H9 (cell line): ENCODE measurements around the gene VTCN1. TPM values are rescaled to one million over a fixed set of nuclear protein-coding genes. Genes with fewer than 3 reads are reported as not detected.

Experiments used
- DNase-seq: peaks from one replicate; pipeline ENCODE4 v3.0.0-alpha.2; 2017
- H2AFZ ChIP-seq: one replicate; pipeline ENCODE4 v1.6.1; 2013; ENCODE audit warnings: mild to moderate bottlenecking, low read length, control low read depth, moderate library complexity
- H2AK5ac ChIP-seq: 2 replicates; pipeline ENCODE4 v1.6.1; 2013; ENCODE audit warnings: low read length, control low read depth, mixed read lengths; ENCODE audit not compliant: insufficient read length
- H2BK120ac ChIP-seq: one replicate; pipeline ENCODE4 v1.6.1; 2013; ENCODE audit warnings: low read depth, mild to moderate bottlenecking, low read length, control low read depth, inconsistent platforms; ENCODE audit not compliant: poor library complexity, severe bottlenecking
- H2BK12ac ChIP-seq: 2 replicates; pipeline ENCODE4 v1.6.1; 2013; ENCODE audit warnings: low read length, control low read depth, mixed read lengths, low read depth; ENCODE audit not compliant: insufficient read length
- H2BK15ac ChIP-seq: 2 replicates; pipeline ENCODE4 v1.6.1; 2013; ENCODE audit warnings: low read depth, low read length, control low read depth
- H2BK20ac ChIP-seq: one replicate; pipeline ENCODE4 v1.6.1; 2013; ENCODE audit warnings: low read depth, mild to moderate bottlenecking, low read length, control low read depth, inconsistent platforms; ENCODE audit not compliant: poor library complexity, severe bottlenecking
- H2BK5ac ChIP-seq: 2 replicates; pipeline ENCODE4 v1.6.1; 2013; ENCODE audit warnings: low read length, control low read depth, mixed read lengths; ENCODE audit not compliant: insufficient read length
- H3K14ac ChIP-seq: 2 replicates; pipeline ENCODE4 v1.6.1; 2013; ENCODE audit warnings: low read length, control low read depth; ENCODE audit not compliant: insufficient read depth
- H3K18ac ChIP-seq: 2 replicates; pipeline ENCODE4 v1.6.1; 2013; ENCODE audit warnings: low read depth, mild to moderate bottlenecking, mixed read lengths, low read length, control low read depth; ENCODE audit not compliant: insufficient read length
- H3K23ac ChIP-seq: 2 replicates; pipeline ENCODE4 v1.6.1; 2013; ENCODE audit warnings: low read length, control low read depth, mixed read lengths, low read depth; ENCODE audit not compliant: insufficient read length
- H3K23me2 ChIP-seq: 2 replicates; pipeline ENCODE4 v1.6.1; 2013; ENCODE audit warnings: low read depth, mild to moderate bottlenecking, mixed read lengths, low read length, control low read depth; ENCODE audit not compliant: insufficient read length, poor library complexity, severe bottlenecking
- H3K27ac ChIP-seq: 2 replicates; pipeline ENCODE4 v1.5.1; 2013; ENCODE audit warnings: low read length, control low read depth, mixed read lengths, low read depth; ENCODE audit not compliant: insufficient read length
- H3K27me3 ChIP-seq: 2 replicates; pipeline ENCODE4 v1.6.1; 2013; ENCODE audit warnings: low read length, control low read depth, inconsistent platforms; ENCODE audit not compliant: insufficient read depth
- H3K4ac ChIP-seq: 2 replicates; pipeline ENCODE4 v1.6.1; 2013; ENCODE audit warnings: low read depth, mild to moderate bottlenecking, control low read depth, inconsistent platforms, low read length, moderate library complexity
- H3K4me1 ChIP-seq: 2 replicates; pipeline ENCODE4 v1.6.1; 2013; ENCODE audit warnings: low read length, control low read depth, inconsistent platforms; ENCODE audit not compliant: insufficient read depth
- H3K4me2 ChIP-seq: 2 replicates; pipeline ENCODE4 v1.6.1; 2013; ENCODE audit warnings: low read length, control low read depth, mixed read lengths; ENCODE audit not compliant: insufficient read length, insufficient read depth
- H3K56ac ChIP-seq: 2 replicates; pipeline ENCODE4 v1.6.1; 2013; ENCODE audit warnings: low read depth, mild to moderate bottlenecking, mixed read lengths, low read length, control low read depth; ENCODE audit not compliant: insufficient read length
- H3K79me1 ChIP-seq: 2 replicates; pipeline ENCODE4 v1.6.1; 2013; ENCODE audit warnings: low read depth, mild to moderate bottlenecking, moderate library complexity, low read length, control low read depth, inconsistent platforms; ENCODE audit not compliant: insufficient read depth, poor library complexity, severe bottlenecking
- H3K79me2 ChIP-seq: 2 replicates; pipeline ENCODE4 v1.6.1; 2013; ENCODE audit warnings: low read length, control low read depth, inconsistent platforms; ENCODE audit not compliant: insufficient read depth
- H3K9ac ChIP-seq: 2 replicates; pipeline ENCODE4 v1.6.1; 2013; ENCODE audit warnings: low read length, control low read depth, mixed read lengths; ENCODE audit not compliant: insufficient read length; ENCODE audit errors: extremely low read depth
- H3K9me3 ChIP-seq: one replicate; pipeline ENCODE4 v1.6.1; 2013; ENCODE audit warnings: low read depth, low read length, inconsistent platforms; ENCODE audit not compliant: control insufficient read depth
- H3T11ph ChIP-seq: one replicate; pipeline ENCODE4 v1.6.1; 2013; ENCODE audit warnings: mild to moderate bottlenecking, low read length, control low read depth, inconsistent platforms
- H4K20me1 ChIP-seq: one replicate; pipeline ENCODE4 v1.6.1; 2013; ENCODE audit not compliant: control insufficient read depth, insufficient read length, insufficient read depth
- H4K5ac ChIP-seq: 2 replicates; pipeline ENCODE4 v1.6.1; 2013; ENCODE audit warnings: low read depth, mild to moderate bottlenecking, mixed read lengths, low read length, control low read depth; ENCODE audit not compliant: insufficient read length
- H4K8ac ChIP-seq: replicated peaks from 2 replicates; pipeline ENCODE4 v1.6.1; 2013; ENCODE audit warnings: low read length, control low read depth, mixed read lengths, low read depth; ENCODE audit not compliant: insufficient read length
- H4K91ac ChIP-seq: 2 replicates; pipeline ENCODE4 v1.6.1; 2013; ENCODE audit warnings: low read depth, mild to moderate bottlenecking, moderate library complexity, mixed read lengths, low read length, control low read depth; ENCODE audit not compliant: insufficient read length
- H3K27ac Mint-ChIP-seq, 3 experiments: 2 replicates in 2 of 3; 3 replicates in 1 of 3; pipeline ENCODE4 v1.8.0; 2020 to 2021; ENCODE audit warnings: mixed read lengths in 3 of 3, mild to moderate bottlenecking in 1 of 3, moderate library complexity in 1 of 3
- H3K27me3 Mint-ChIP-seq: 2 replicates; pipeline ENCODE4 v1.8.0; 2021; ENCODE audit warnings: low read depth, mild to moderate bottlenecking, moderate library complexity, mixed read lengths
- H3K36me3 Mint-ChIP-seq, 3 experiments: 2 replicates in 2 of 3; 3 replicates in 1 of 3; pipeline ENCODE4 v1.8.0; 2020 to 2021; ENCODE audit warnings: low read depth in 3 of 3, mixed read lengths in 3 of 3; ENCODE audit not compliant: insufficient read depth in 1 of 3
- H3K4me1 Mint-ChIP-seq, 2 experiments: 2 replicates each; pipeline ENCODE4 v1.8.0; 2020; ENCODE audit warnings: mixed read lengths in 2 of 2
- H3K4me3 Mint-ChIP-seq, 2 experiments: 2 replicates in 1 of 2; 3 replicates in 1 of 2; pipeline ENCODE4 v1.8.0; 2020 to 2021; ENCODE audit warnings: mild to moderate bottlenecking in 2 of 2, mixed read lengths in 2 of 2, moderate library complexity in 1 of 2
- H3K9me3 Mint-ChIP-seq, 2 experiments: 2 replicates in 1 of 2; 3 replicates in 1 of 2; pipeline ENCODE4 v1.8.0; 2020; ENCODE audit warnings: mild to moderate bottlenecking in 2 of 2, mixed read lengths in 2 of 2, moderate library complexity in 1 of 2
- WGBS: extraction: QIAGEN DNeasy Blood & Tissue Kit; methylation state at CpG from one replicate; pipeline ENCODE4 v1.1.7; 2013; ENCODE audit warnings: missing lambda C conversion rate, low lambda C conversion rate, mixed read lengths; ENCODE audit not compliant: insufficient read length; ENCODE audit errors: extremely low coverage; 5-methylcytosine and 5-hydroxymethylcytosine counted together
- total RNA-seq: library from RNA; stranded (reverse); gene quantifications from 2 replicates; pipeline ENCODE4 v1.2.1, GENCODE V29; 2021
- TF ChIP-seq, protein P1 (sequence below): fragments of 200-600 bp; sonication (generic); conservative IDR thresholded peaks from 3 replicates; pipeline ENCODE4 v1.8.0; 2021; ENCODE audit warnings: antibody characterized with exemption, mild to moderate bottlenecking

Gene VTCN1
- total RNA-seq, 1 experiment from 2014 or later = 0.33 TPM

DNA sequence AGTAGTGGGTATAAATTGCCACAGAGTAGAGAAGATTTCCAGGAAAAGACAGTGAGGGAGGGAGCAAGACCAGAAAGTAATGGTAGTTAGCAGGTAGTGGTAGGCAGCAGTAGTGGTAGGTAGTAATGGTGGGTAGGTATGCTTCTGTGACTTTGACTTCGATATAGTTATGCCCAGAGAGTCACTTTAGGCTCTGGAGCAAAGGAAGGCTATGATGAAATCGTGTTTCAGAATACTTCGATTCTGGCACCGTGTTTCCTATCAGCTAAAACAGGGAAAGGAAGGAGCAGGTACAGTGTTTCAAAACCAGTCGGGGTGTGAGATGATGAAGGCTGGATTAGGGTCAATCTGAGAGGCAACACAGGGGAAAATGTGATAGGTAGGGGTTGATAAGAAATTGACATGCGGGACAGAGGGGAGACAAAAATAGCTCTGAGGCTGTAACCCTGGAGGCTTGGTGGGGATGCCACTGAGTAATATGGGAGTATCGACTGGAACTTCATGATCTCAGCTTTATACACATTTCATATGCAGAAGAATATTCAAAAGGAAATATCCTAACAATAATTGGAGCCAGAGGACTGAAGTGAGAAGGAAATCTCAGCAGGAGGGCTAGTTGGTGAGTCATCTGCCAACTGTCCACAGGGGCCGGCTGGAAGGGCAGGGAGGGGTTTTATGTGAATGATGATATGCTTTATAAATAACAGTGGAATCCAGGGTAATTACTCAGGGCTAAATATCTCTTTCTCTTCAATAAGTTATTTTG lies 64.0 kb downstream of the VTCN1 start:
- Histone ChIP-seq H4K91ac (no peak overlapping the region), H3K4me2 (no peak overlapping the region), H2BK5ac (no peak overlapping the region), H3K9ac (no peak overlapping the region), H3K79me2 (no peaks in the 10 kb centered on the region), H3K14ac (no peak overlapping the region), H2AK5ac (no peak overlapping the region), H3K4me1 (peaks cover 3% of the 10 kb centered on the region; the same call in 1 of the 2 replicates), H4K8ac (no peak overlapping the region), H2BK12ac (no peak overlapping the region), H3K23ac (no peak overlapping the region), H3K56ac (no peak overlapping the region), H4K20me1 (no peaks in the 10 kb centered on the region), H2BK15ac (no peak overlapping the region), H3K23me2 (no peaks in the 10 kb centered on the region), H3T11ph (no peak overlapping the region), H3K27me3 (no peaks in the 10 kb centered on the region), H4K5ac (no peak overlapping the region), H2BK120ac (no peak overlapping the region), H2BK20ac (no peak overlapping the region), H3K18ac (no peak overlapping the region), H3K79me1 (no peaks in the 10 kb centered on the region), H3K9me3 (no peaks in the 10 kb centered on the region), H3K27ac (no peak overlapping the region), H3K4ac (no peak overlapping the region), H2AFZ (no peak overlapping the region)
- Mint-ChIP-seq H3K4me3 (no peak overlapping the region), H3K4me1 (peaks cover 21 to 24% of the 10 kb centered on the region in 2 experiments), H3K9me3 (peaks cover 6 to 7% of the 10 kb centered on the region in 2 experiments; a peak in 4 of 5 replicates), H3K27ac (no peak overlapping the region), H3K36me3 (peaks cover 5 to 12% (median 9%) of the 10 kb centered on the region in 3 experiments; a peak in 6 of 7 replicates), H3K27me3 (no peaks in the 10 kb centered on the region)
- WGBS = no CpG with 5 or more reads among the region's 8 CpGs
- no peak for DNase-seq
- TF ChIP-seq, protein P1, sequence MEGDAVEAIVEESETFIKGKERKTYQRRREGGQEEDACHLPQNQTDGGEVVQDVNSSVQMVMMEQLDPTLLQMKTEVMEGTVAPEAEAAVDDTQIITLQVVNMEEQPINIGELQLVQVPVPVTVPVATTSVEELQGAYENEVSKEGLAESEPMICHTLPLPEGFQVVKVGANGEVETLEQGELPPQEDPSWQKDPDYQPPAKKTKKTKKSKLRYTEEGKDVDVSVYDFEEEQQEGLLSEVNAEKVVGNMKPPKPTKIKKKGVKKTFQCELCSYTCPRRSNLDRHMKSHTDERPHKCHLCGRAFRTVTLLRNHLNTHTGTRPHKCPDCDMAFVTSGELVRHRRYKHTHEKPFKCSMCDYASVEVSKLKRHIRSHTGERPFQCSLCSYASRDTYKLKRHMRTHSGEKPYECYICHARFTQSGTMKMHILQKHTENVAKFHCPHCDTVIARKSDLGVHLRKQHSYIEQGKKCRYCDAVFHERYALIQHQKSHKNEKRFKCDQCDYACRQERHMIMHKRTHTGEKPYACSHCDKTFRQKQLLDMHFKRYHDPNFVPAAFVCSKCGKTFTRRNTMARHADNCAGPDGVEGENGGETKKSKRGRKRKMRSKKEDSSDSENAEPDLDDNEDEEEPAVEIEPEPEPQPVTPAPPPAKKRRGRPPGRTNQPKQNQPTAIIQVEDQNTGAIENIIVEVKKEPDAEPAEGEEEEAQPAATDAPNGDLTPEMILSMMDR = no peak
